Suprapubic skin (tissue), 4 donors: ENCODE results near the gene TBCC. TPM values are rescaled to one million over a fixed set of nuclear protein-coding genes. Genes with fewer than 3 reads are reported as not detected.

Source experiments
- DNase-seq, 2 donors: peaks; one replicate each; pipeline ENCODE4 v3.0.0-alpha.2; 2019; ENCODE audit warnings: low spot score in 2 of 2
- H3K27ac ChIP-seq: fragments of 200-600 bp; sonication (generic); one replicate; pipeline ENCODE4 v1.5.1; 2019
- H3K27me3 ChIP-seq: fragments of 200-600 bp; sonication (generic); one replicate; pipeline ENCODE4 v1.5.1; 2019
- H3K36me3 ChIP-seq: fragments of 200-600 bp; sonication (generic); one replicate; pipeline ENCODE4 v1.5.1; 2019
- H3K4me1 ChIP-seq: fragments of 200-600 bp; sonication (generic); one replicate; pipeline ENCODE4 v1.5.1; 2019
- H3K4me3 ChIP-seq: fragments of 200-600 bp; sonication (generic); one replicate; pipeline ENCODE4 v1.5.1; 2019; ENCODE audit warnings: mild to moderate bottlenecking
- H3K9me3 ChIP-seq: fragments of 200-600 bp; sonication (generic); one replicate; pipeline ENCODE4 v1.5.1; 2019
- CTCF ChIP-seq, 2 donors: fragments of 200-600 bp in 1 of 2; fragments of 450-650 bp in 1 of 2; sonication (generic) in 1 of 2; IDR thresholded peaks; one replicate each; pipeline ENCODE4 v1.5.1; 2016 to 2019; ENCODE audit warnings: antibody characterized with exemption in 2 of 2, mild to moderate bottlenecking in 1 of 2, moderate library complexity in 1 of 2
- EP300 ChIP-seq: sonication (generic); formaldehyde crosslinking; IDR thresholded peaks from one replicate; pipeline ENCODE4 v1.6.1; 2017; ENCODE audit warnings: antibody characterized with exemption
- POLR2A ChIP-seq, 2 donors: fragments of 450-650 bp; IDR thresholded peaks; one replicate each; pipeline ENCODE4 v1.6.1; 2017; ENCODE audit warnings: antibody characterized with exemption in 2 of 2, mild to moderate bottlenecking in 2 of 2, moderate library complexity in 2 of 2
- POLR2AphosphoS5 ChIP-seq, 3 donors: sonication (generic); formaldehyde crosslinking; IDR thresholded peaks; one replicate each; pipeline ENCODE4 v1.6.1; 2017; ENCODE audit warnings: antibody characterized with exemption in 3 of 3
- WGBS: methylation state at CpG from one replicate; pipeline ENCODE4 v1.1.5; 2018; 5-methylcytosine and 5-hydroxymethylcytosine counted together
- total RNA-seq, 4 donors: library from RNA; depleted of rRNA; stranded (reverse); fragments of >200 nt; gene quantifications; one replicate each; pipeline ENCODE4 v1.1.0, GENCODE V29; 2016

The TBCC gene
- total RNA-seq, 4 donors from 2014 or later: 25.6 to 51.9 (median 30.2) TPM

GRCh38 chr6:42727627-42728026 is 18.3 kb downstream of the TBCC start:
- no peaks in the 10 kb centered on the region for H3K9me3 ChIP-seq
- peaks cover 16% of the 10 kb centered on the region for H3K4me1 ChIP-seq
- DNase-seq: peak in 1 of 2 donors; percentile 67
- peak overlapping the region; percentile 55 for H3K4me3 ChIP-seq
- H3K27ac ChIP-seq: peak overlapping the region; percentile 43
- H3K27me3 ChIP-seq: no peaks in the 10 kb centered on the region
- H3K36me3 ChIP-seq: no peaks in the 10 kb centered on the region
- WGBS: 79% methylated on average over 17 of the region's 22 CpGs
- TF ChIP-seq EP300: no peak
- no peak for TF ChIP-seq CTCF (IDR thresholded peaks at IDR 0.05)
- TF ChIP-seq POLR2A (IDR thresholded peaks at IDR 0.05): no peak
- TF ChIP-seq POLR2AphosphoS5 (IDR thresholded peaks at IDR 0.05): no peak

GRCh38 chr6:42727087-42727611 is 18.8 kb downstream of the TBCC start:
- Histone ChIP-seq H3K36me3 (no peaks in the 10 kb centered on the region), H3K9me3 (no peaks in the 10 kb centered on the region), H3K27ac (peak overlapping the region; percentile 43), H3K4me1 (peaks cover 16% of the 10 kb centered on the region), H3K27me3 (no peaks in the 10 kb centered on the region), H3K4me3 (peak overlapping the region; percentile 55)
- WGBS: 61% methylated on average over 11 of the region's 52 CpGs
- TF ChIP-seq EP300: no peak
- no peak for DNase-seq

DNA sequence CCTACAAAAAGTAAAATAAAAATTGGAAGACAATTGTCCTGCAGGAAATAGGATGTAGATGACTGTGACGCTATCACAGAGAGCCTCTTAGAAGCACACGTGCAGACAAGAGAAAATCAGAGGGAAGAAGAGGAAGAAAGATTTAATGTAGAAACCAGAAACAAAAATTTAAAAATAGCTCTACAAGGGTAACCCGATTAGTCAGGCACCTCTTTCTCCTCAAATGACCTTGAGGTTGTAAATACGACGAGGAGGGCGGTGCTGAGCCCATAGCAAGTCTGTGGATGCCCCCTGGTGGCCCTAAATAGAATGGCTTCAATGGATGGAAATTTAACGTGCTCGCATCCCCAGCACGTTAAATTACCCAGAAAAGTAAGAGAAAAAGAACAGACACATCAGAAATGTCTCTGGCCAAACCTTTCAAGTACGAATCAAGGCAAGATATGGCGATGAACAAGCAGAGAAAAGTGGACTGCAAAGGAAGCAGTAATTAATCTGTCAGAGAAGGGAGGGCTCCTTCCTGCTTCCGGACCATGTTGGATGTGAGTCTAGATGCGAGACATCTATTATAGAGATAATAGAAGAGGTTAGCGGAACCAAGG is 19.3 kb downstream of the TBCC start:
- Histone ChIP-seq H3K4me1 (peaks cover 16% of the 10 kb centered on the region), H3K9me3 (no peaks in the 10 kb centered on the region), H3K4me3 (peak overlapping the region; percentile 55), H3K27me3 (no peaks in the 10 kb centered on the region), H3K27ac (peak overlapping the region; percentile 43), H3K36me3 (no peaks in the 10 kb centered on the region)
- under 1% methylated on average over 14 of the region's 14 CpGs for WGBS
- no peak for TF ChIP-seq POLR2AphosphoS5 (IDR thresholded peaks at IDR 0.05)
- peak; percentile 88 to 89 for TF ChIP-seq CTCF (IDR thresholded peaks at IDR 0.05)
- peak in 1 of 2 donors; percentile 75 for DNase-seq

- no peaks in the 10 kb centered on the region for H3K36me3 ChIP-seq
- no peaks in the 10 kb centered on the region for H3K9me3 ChIP-seq
- H3K27me3 ChIP-seq: no peaks in the 10 kb centered on the region
- H3K4me1 ChIP-seq: peaks cover 16% of the 10 kb centered on the region
- DNase-seq: no peak
- peak overlapping the region; percentile 23 for H3K27ac ChIP-seq
- H3K4me3 ChIP-seq: peak overlapping the region; percentile 55
- TF ChIP-seq EP300: no peak
- no peak for TF ChIP-seq POLR2A (IDR thresholded peaks at IDR 0.05)
- TF ChIP-seq POLR2AphosphoS5 (IDR thresholded peaks at IDR 0.05): no peak
- TF ChIP-seq CTCF (IDR thresholded peaks at IDR 0.05): no peak
These were observed 19.9 kb downstream of the TBCC start for GRCh38 chr6:42726026-42726425.

- no peak for TF ChIP-seq POLR2A (IDR thresholded peaks at IDR 0.05)
- TF ChIP-seq EP300: no peak
- no peak for TF ChIP-seq CTCF (IDR thresholded peaks at IDR 0.05)
- no peak for TF ChIP-seq POLR2AphosphoS5 (IDR thresholded peaks at IDR 0.05)
- Histone ChIP-seq H3K4me3 (no peak overlapping the region), H3K27me3 (no peaks in the 10 kb centered on the region), H3K4me1 (peaks cover 16% of the 10 kb centered on the region), H3K9me3 (no peaks in the 10 kb centered on the region), H3K36me3 (no peaks in the 10 kb centered on the region), H3K27ac (no peak overlapping the region)
- no peak for DNase-seq
These were observed 21.1 kb downstream of the TBCC start for GRCh38 chr6:42724825-42725224.

DNA sequence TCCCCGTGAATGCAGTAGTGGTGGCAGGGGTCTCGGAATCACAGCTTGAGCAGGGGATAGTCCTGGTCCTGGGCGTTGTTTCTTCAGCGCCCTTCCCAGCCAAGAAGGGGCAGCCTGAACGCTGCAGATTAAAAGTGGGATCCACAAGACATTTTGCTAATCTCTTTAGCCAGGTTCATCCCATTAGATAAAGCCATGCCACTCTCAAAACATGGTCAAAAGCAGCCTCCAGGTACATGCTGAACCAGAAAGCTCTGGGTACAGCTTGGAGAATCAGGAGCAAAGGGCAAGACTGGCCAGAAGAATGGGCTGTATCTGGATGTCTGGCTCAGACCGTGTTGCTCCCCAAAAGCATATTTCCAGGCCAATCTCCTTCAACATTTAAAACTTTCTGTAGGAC is 23.4 kb downstream of the TBCC start, which contains the start of gene PRPH2:
Gene PRPH2 (minus strand): TSS at position 101 of the 400 bp plus-strand sequence. CDS start 263 bp downstream, outside the sequence.
- no peak within 1 kb of the TSS for H3K4me3 ChIP-seq
- H3K36me3 ChIP-seq: no peaks in the 10 kb centered on the region
- no peak within 1 kb of the TSS for H3K27ac ChIP-seq
- peaks cover 14% of the 10 kb centered on the region for H3K4me1 ChIP-seq
- no peak for DNase-seq
- TF ChIP-seq POLR2AphosphoS5 (IDR thresholded peaks at IDR 0.05) (no peak), EP300 (no peak), POLR2A (IDR thresholded peaks at IDR 0.05) (no peak), CTCF (IDR thresholded peaks at IDR 0.05) (no peak)
- H3K27me3 ChIP-seq: no peaks in the 10 kb centered on the region
- WGBS: 92% methylated on average over 6 of the region's 6 CpGs
- no peaks in the 10 kb centered on the region for H3K9me3 ChIP-seq
